Tibial artery (tissue), 4 donors: ENCODE data around the gene TAF11L5.
"Not testable (repeated sequence)": the region's sequence is repeated elsewhere in the genome, so short reads cannot be mapped to it uniquely, and the experiment has no call there.

ENCODE experiments used
- DNase-seq, 2 donors: peaks; one replicate each; pipeline ENCODE4 v3.0.0-alpha.2; 2019
- H3K27ac ChIP-seq, 2 donors: fragments of 200-600 bp; sonication (generic) in 1 of 2; 1 replicate in 1 of 2; 2 replicates in 1 of 2; pipeline ENCODE4 v1.5.1; 2018 to 2019; ENCODE audit warnings: mild to moderate bottlenecking in 1 of 2
- H3K27me3 ChIP-seq, 2 donors: fragments of 200-600 bp; sonication (generic) in 1 of 2; one replicate each; pipeline versions ENCODE4 v1.5.1 to v1.6.0; 2016 to 2019
- H3K36me3 ChIP-seq, 3 donors: fragments of 200-600 bp; sonication (generic) in 2 of 3; one replicate each; pipeline ENCODE4 v1.5.1; 2016 to 2019; ENCODE audit warnings: mild to moderate bottlenecking in 2 of 3
- H3K4me1 ChIP-seq, 4 donors: fragments of 200-600 bp; sonication (generic) in 2 of 4; 1 replicate in 3 of 4; 2 replicates in 1 of 4; pipeline ENCODE4 v1.5.1; 2016 to 2019
- H3K4me3 ChIP-seq, 2 donors: fragments of 200-600 bp; sonication (generic) in 1 of 2; 1 replicate in 1 of 2; 2 replicates in 1 of 2; pipeline ENCODE4 v1.5.1; 2018 to 2019; ENCODE audit warnings: mild to moderate bottlenecking in 2 of 2
- H3K9me3 ChIP-seq, 3 donors: fragments of 200-600 bp; sonication (generic) in 1 of 3; one replicate each; pipeline ENCODE4 v1.5.1; 2016 to 2019
- intact Hi-C: fragments of 100-400 bp; cut with DNase I; formaldehyde crosslinking; loops from one replicate; pipeline ENCODE4 v1.15.0; 2023; ENCODE audit warnings: low total_unique reads
- TF ChIP-seq, protein P1 (sequence below), 2 experiments: fragments of 200-600 bp in 1 of 2; fragments of 450-650 bp in 1 of 2; IDR thresholded peaks; one replicate each; pipeline ENCODE4 v1.5.1; 2017 to 2019; ENCODE audit warnings: antibody characterized with exemption in 2 of 2, mild to moderate bottlenecking in 1 of 2, moderate library complexity in 1 of 2

Gene TAF11L5

GRCh38 chr5:17524935-17525334 lies at the start of gene TAF11L5:
Gene TAF11L5, plus strand, starts transcription at chr5:17525235.
- H3K4me3 ChIP-seq, intact Hi-C loops, H3K27ac ChIP-seq, H3K36me3 ChIP-seq, DNase-seq, H3K4me1 ChIP-seq, H3K9me3 ChIP-seq, H3K27me3 ChIP-seq: not testable (repeated sequence)

DNA sequence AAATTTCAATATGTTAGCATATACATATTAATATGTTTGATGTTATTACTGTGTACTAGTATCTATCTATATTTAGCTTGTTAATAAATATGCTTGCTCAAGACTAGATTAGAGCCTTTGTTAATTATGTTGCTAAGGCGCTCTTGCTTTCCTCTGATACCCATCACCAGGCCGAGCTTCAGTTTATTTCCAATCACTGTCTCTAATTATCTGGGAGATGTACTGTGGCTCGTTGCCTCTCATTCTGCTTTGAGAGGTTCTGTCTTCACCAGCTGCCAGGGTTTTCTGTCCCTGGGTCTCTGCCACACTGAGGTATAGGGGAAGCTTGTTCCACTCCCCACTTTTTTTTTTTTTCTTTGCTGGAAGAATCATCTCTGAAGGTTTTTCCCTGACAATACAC lies 48.0 kb upstream of the TAF11L5 start:
- no peak overlapping the region for H3K27ac ChIP-seq
- no peak overlapping the region for H3K4me3 ChIP-seq
- intact Hi-C loops = no loop called here
- no peaks in the 10 kb centered on the region for H3K4me1 ChIP-seq
- no peak for DNase-seq
- no peaks in the 10 kb centered on the region for H3K36me3 ChIP-seq
- TF ChIP-seq, protein P1, sequence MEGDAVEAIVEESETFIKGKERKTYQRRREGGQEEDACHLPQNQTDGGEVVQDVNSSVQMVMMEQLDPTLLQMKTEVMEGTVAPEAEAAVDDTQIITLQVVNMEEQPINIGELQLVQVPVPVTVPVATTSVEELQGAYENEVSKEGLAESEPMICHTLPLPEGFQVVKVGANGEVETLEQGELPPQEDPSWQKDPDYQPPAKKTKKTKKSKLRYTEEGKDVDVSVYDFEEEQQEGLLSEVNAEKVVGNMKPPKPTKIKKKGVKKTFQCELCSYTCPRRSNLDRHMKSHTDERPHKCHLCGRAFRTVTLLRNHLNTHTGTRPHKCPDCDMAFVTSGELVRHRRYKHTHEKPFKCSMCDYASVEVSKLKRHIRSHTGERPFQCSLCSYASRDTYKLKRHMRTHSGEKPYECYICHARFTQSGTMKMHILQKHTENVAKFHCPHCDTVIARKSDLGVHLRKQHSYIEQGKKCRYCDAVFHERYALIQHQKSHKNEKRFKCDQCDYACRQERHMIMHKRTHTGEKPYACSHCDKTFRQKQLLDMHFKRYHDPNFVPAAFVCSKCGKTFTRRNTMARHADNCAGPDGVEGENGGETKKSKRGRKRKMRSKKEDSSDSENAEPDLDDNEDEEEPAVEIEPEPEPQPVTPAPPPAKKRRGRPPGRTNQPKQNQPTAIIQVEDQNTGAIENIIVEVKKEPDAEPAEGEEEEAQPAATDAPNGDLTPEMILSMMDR (IDR thresholded peaks at IDR 0.05) = no peak
- H3K9me3 ChIP-seq = no peaks in the 10 kb centered on the region
- no peaks in the 10 kb centered on the region for H3K27me3 ChIP-seq

DNA sequence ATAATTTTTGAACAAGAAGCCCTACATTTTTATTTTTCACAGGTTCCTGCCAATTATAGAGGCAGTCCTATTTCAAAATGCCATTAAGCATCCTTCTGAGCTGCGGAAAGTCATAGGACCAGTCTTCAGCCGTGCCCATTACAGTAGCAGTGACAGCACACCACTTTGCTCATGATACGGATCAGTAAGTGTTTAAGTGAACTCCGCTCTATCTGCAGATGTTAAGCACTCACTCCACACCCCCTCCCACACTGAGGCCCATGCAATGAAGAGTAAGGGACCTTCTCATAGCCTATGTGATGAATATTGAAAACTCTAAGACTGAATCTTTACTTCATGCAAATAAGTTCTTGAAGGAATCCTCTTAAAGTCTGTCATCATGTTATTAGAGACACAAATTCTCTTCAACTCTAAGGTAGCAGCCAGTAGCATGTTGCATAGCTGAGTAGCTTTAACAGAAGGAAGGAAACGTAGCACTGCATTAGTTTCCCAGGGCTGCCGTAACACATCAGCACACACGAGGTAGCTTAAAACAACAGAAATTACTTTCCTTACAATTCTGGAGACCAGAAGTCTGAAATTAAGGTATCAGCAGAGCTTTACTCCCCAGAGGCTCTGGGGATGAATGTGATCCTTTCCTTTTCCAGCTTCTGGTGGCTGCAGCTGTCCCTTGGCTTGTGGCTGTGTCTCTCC lies 47.3 kb upstream of the TAF11L5 start:
- intact Hi-C loops = no loop called here
- H3K4me1 ChIP-seq = no peaks in the 10 kb centered on the region
- no peak overlapping the region for H3K4me3 ChIP-seq
- H3K27me3 ChIP-seq = no peaks in the 10 kb centered on the region
- DNase-seq = no peak
- no peak overlapping the region for H3K27ac ChIP-seq
- no peaks in the 10 kb centered on the region for H3K9me3 ChIP-seq
- TF ChIP-seq, protein P1 (IDR thresholded peaks at IDR 0.05) = no peak
- H3K36me3 ChIP-seq = no peaks in the 10 kb centered on the region

DNA sequence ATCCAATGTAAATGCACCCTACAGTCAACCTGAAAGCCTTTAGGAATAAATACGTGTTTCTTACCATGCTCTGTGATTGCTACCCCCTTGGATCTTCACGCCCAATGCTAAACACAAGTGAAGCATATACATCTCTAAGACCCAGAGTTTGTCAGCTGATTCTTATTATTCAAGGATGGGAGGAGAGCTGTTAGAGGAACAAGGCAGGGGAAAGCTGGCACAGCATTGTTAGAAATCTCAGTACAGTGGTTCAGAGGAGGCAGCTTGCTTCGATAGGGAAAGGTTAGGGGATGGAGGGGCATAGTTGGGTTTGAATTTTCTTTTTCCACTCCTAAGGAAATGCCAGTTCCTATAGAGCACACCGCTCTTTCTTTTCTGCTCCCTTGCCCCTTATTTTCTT lies 43.7 kb upstream of the TAF11L5 start:
- no peak overlapping the region for H3K4me3 ChIP-seq
- H3K36me3 ChIP-seq = no peaks in the 10 kb centered on the region
- intact Hi-C loops = no loop called here
- H3K27ac ChIP-seq = no peak overlapping the region
- no peaks in the 10 kb centered on the region for H3K27me3 ChIP-seq
- no peak for DNase-seq
- H3K9me3 ChIP-seq = no peaks in the 10 kb centered on the region
- TF ChIP-seq, protein P1 (IDR thresholded peaks at IDR 0.05) = no peak
- no peaks in the 10 kb centered on the region for H3K4me1 ChIP-seq

- no peak for DNase-seq
- H3K27me3 ChIP-seq = no peaks in the 10 kb centered on the region
- H3K36me3 ChIP-seq = no peaks in the 10 kb centered on the region
- no peaks in the 10 kb centered on the region for H3K4me1 ChIP-seq
- H3K4me3 ChIP-seq = no peak overlapping the region
- TF ChIP-seq, protein P1 (IDR thresholded peaks at IDR 0.05) = no peak
- no peak overlapping the region for H3K27ac ChIP-seq
- intact Hi-C loops = no loop called here
- no peaks in the 10 kb centered on the region for H3K9me3 ChIP-seq
Measured at GRCh38 chr5:17482790-17483189, 42.2 kb upstream of the TAF11L5 start.

GRCh38 chr5:17486464-17487173 lies 38.4 kb upstream of the TAF11L5 start:
- H3K27ac ChIP-seq, H3K4me1 ChIP-seq, H3K9me3 ChIP-seq, intact Hi-C loops, DNase-seq, H3K36me3 ChIP-seq, H3K4me3 ChIP-seq, H3K27me3 ChIP-seq: not testable (repeated sequence)
